CD14-positive monocyte (primary cell): ENCODE results near the gene SIX5. TPM values are rescaled to one million over a fixed set of nuclear protein-coding genes. Genes with fewer than 3 reads are reported as not detected.

ENCODE experiments used
- DNase-seq, 3 donors: peaks; one replicate each; pipeline ENCODE4 v3.0.0-alpha.2; 2011 to 2022
- H2AFZ ChIP-seq: 2 replicates; pipeline ENCODE4 v1.6.0; 2012; ENCODE audit warnings: mild to moderate bottlenecking, low read depth, low read length, inconsistent platforms; ENCODE audit not compliant: insufficient read depth, poor library complexity, severe bottlenecking
- H3K27ac ChIP-seq, 2 donors: 1 replicate in 1 of 2; 2 replicates in 1 of 2; pipeline ENCODE4 v1.5.1; 2012 to 2013; ENCODE audit warnings: low read length in 2 of 2, control low read depth in 1 of 2, inconsistent platforms in 1 of 2, low read depth in 1 of 2, mild to moderate bottlenecking in 1 of 2
- H3K27me3 ChIP-seq, 2 donors: one replicate each; pipeline versions ENCODE4 v1.6.0 to v1.6.1; 2011 to 2013; ENCODE audit warnings: low read length in 2 of 2; ENCODE audit not compliant: control insufficient read depth in 2 of 2, insufficient read depth in 2 of 2
- H3K36me3 ChIP-seq, 2 donors: replicated peaks in 1 of 2; 1 replicate in 1 of 2; 2 replicates in 1 of 2; pipeline versions ENCODE4 v1.5.1 to v1.6.1; 2012 to 2013; ENCODE audit warnings: low read length in 2 of 2, control low read depth in 1 of 2, inconsistent platforms in 1 of 2, mild to moderate bottlenecking in 1 of 2; ENCODE audit not compliant: insufficient read depth in 2 of 2, control insufficient read depth in 1 of 2
- H3K4me1 ChIP-seq, 2 donors: 1 replicate in 1 of 2; 2 replicates in 1 of 2; pipeline versions ENCODE4 v1.5.1 to v1.6.1; 2012 to 2013; ENCODE audit warnings: low read length in 2 of 2, control low read depth in 1 of 2, inconsistent platforms in 1 of 2, mild to moderate bottlenecking in 1 of 2, moderate library complexity in 1 of 2; ENCODE audit not compliant: insufficient read depth in 2 of 2, control insufficient read depth in 1 of 2
- H3K4me2 ChIP-seq: replicated peaks from 2 replicates; pipeline ENCODE3; 2012; ENCODE audit warnings: low read length, moderate library complexity, mild to moderate bottlenecking; ENCODE audit not compliant: poor library complexity, severe bottlenecking; ENCODE audit errors: extremely low read depth
- H3K4me3 ChIP-seq, 3 experiments: fragments of 200-600 bp in 1 of 3; sonication (generic) in 1 of 3; replicated peaks in 1 of 3; 1 replicate in 2 of 3; 2 replicates in 1 of 3; pipeline ENCODE4 v1.5.1; 2011 to 2013; ENCODE audit warnings: low read length in 3 of 3, mild to moderate bottlenecking in 3 of 3, control low read depth in 2 of 3, low read depth in 2 of 3, inconsistent platforms in 1 of 3, moderate library complexity in 1 of 3
- H3K79me2 ChIP-seq: 2 replicates; pipeline ENCODE4 v1.6.0; 2012; ENCODE audit warnings: mild to moderate bottlenecking, control low read depth, inconsistent platforms, low read length, moderate library complexity; ENCODE audit not compliant: insufficient read depth
- H3K9ac ChIP-seq: 2 replicates; pipeline ENCODE4 v1.6.0; 2017; ENCODE audit warnings: low read length, mild to moderate bottlenecking; ENCODE audit not compliant: insufficient read depth, poor library complexity, severe bottlenecking
- H3K9me3 ChIP-seq, 2 donors: replicated peaks in 1 of 2; 1 replicate in 1 of 2; 2 replicates in 1 of 2; pipeline versions ENCODE4 v1.5.1 to v1.6.1; 2012 to 2013; ENCODE audit warnings: low read length in 2 of 2, control low read depth in 1 of 2; ENCODE audit not compliant: control insufficient read depth in 1 of 2, insufficient read depth in 1 of 2
- H4K20me1 ChIP-seq: 2 replicates; pipeline ENCODE4 v1.6.0; 2012; ENCODE audit warnings: mild to moderate bottlenecking, low read length, control low read depth, moderate library complexity; ENCODE audit not compliant: insufficient read depth
- H3K27ac Mint-ChIP-seq, 7 donors: one replicate each; pipeline ENCODE4 v1.8.0; 2020; ENCODE audit warnings: mild to moderate bottlenecking in 7 of 7, mixed read lengths in 7 of 7, moderate library complexity in 6 of 7, inconsistent platforms in 2 of 7
- H3K27me3 Mint-ChIP-seq, 3 donors: one replicate each; pipeline ENCODE4 v1.8.0; 2021 to 2022; ENCODE audit warnings: low read depth in 3 of 3, mild to moderate bottlenecking in 3 of 3, mixed read lengths in 3 of 3, moderate library complexity in 3 of 3, inconsistent platforms in 1 of 3
- H3K36me3 Mint-ChIP-seq, 2 donors: one replicate each; pipeline ENCODE4 v1.8.0; 2020; ENCODE audit warnings: mixed read lengths in 2 of 2, inconsistent platforms in 1 of 2, mild to moderate bottlenecking in 1 of 2
- H3K4me1 Mint-ChIP-seq: one replicate; pipeline ENCODE4 v1.8.0; 2020; ENCODE audit warnings: mild to moderate bottlenecking, mixed read lengths
- H3K4me3 Mint-ChIP-seq, 2 donors: one replicate each; pipeline ENCODE4 v1.8.0; 2020; ENCODE audit warnings: mild to moderate bottlenecking in 2 of 2, mixed read lengths in 2 of 2, moderate library complexity in 1 of 2
- H3K9me3 Mint-ChIP-seq, 7 donors: one replicate each; pipeline ENCODE4 v1.8.0; 2020 to 2022; ENCODE audit warnings: mixed read lengths in 7 of 7, mild to moderate bottlenecking in 6 of 7, moderate library complexity in 6 of 7, inconsistent platforms in 2 of 7
- CTCF ChIP-seq: fragments of 200-600 bp; IDR thresholded peaks from one replicate; pipeline ENCODE4 v1.8.0; 2022; ENCODE audit warnings: antibody characterized with exemption, mild to moderate bottlenecking
- WGBS: methylation state at CpG from one replicate; pipeline ENCODE4 v1.1.5; 2013; ENCODE audit warnings: missing lambda C conversion rate; ENCODE audit not compliant: insufficient coverage; 5-methylcytosine and 5-hydroxymethylcytosine counted together
- intact Hi-C, 2 donors: fragments of 100-400 bp; cut with micrococcal nuclease; formaldehyde crosslinking; loops; one replicate each; pipeline versions ENCODE4 v1.15.0 to v1.15.1; 2023
- polyA plus RNA-seq, 3 donors: library from polyadenylated mRNA; depleted of rRNA in 1 of 3; unstranded in 2 of 3; stranded (reverse) in 1 of 3; fragments of 300-500 nt in 2 of 3; fragments of >200 nt in 1 of 3; fragmentation: Illumina TruSeq in 2 of 3; gene quantifications; 1 replicate in 2 of 3; 2 replicates in 1 of 3; pipeline ENCODE4 v1.2.3, GENCODE V29; 2012 to 2021

SIX5 gene
- polyA plus RNA-seq, 3 donors: 0.04 TPM; not detected in 2

- TF ChIP-seq CTCF: no peak
- Histone ChIP-seq H3K4me2 (peak overlapping the region; percentile 37), H3K4me3 (no peak overlapping the region), H3K9ac (no peak overlapping the region), H3K9me3 (no peaks in the 10 kb centered on the region), H3K27me3 (peaks cover 0 to 6% of the 10 kb centered on the region in 2 donors), H4K20me1 (no peaks in the 10 kb centered on the region), H3K79me2 (no peaks in the 10 kb centered on the region), H3K27ac (peak overlapping the region in 1 of 2 donors; percentile 59), H3K4me1 (peaks cover 16 to 17% of the 10 kb centered on the region in 2 donors), H2AFZ (peak overlapping the region; percentile 71), H3K36me3 (no peaks in the 10 kb centered on the region)
- H3K9me3 Mint-ChIP-seq: peaks cover 0 to 1% (median 0%) of the 10 kb centered on the region in 7 donors
- DNase-seq: peak; percentile 21 to 64 (median 49)
- 43% methylated on average over 4 of the region's 10 CpGs for WGBS
- peaks cover 16% of the 10 kb centered on the region for H3K4me1 Mint-ChIP-seq
- H3K4me3 Mint-ChIP-seq: peak overlapping the region in 1 of 2 donors; percentile 70
- peak overlapping the region; percentile 43 to 87 (median 82) for H3K27ac Mint-ChIP-seq
- peaks cover 18 to 29% (median 25%) of the 10 kb centered on the region in 3 donors for H3K27me3 Mint-ChIP-seq
- no peaks in the 10 kb centered on the region for H3K36me3 Mint-ChIP-seq
- intact Hi-C loops: loop anchor here in 1 of 2 donors (10.0 kb wide), 1 partner anchor 125 kb away; the partner anchor contains the start of genes FOXA3 and SYMPK
These were observed 29.3 kb downstream of the SIX5 start for GRCh38 chr19:45739498-45740439.

- TF ChIP-seq CTCF: no peak
- Histone ChIP-seq H3K79me2 (peaks cover 25% of the 10 kb centered on the region), H3K4me3 (no peak within 1 kb of the TSS), H3K4me2 (no peak within 1 kb of the TSS), H3K4me1 (peaks cover 14 to 19% of the 10 kb centered on the region in 2 donors), H2AFZ (no peak within 1 kb of the TSS), H3K27ac (no peak within 1 kb of the TSS), H3K9ac (no peak within 1 kb of the TSS), H3K9me3 (no peaks in the 10 kb centered on the region), H3K27me3 (no peaks in the 10 kb centered on the region), H3K36me3 (no peaks in the 10 kb centered on the region), H4K20me1 (peaks cover 8% of the 10 kb centered on the region)
- Mint-ChIP-seq H3K27ac (no peak within 1 kb of the TSS), H3K27me3 (peaks cover 5 to 8% (median 5%) of the 10 kb centered on the region in 3 donors), H3K4me3 (no peak within 1 kb of the TSS), H3K36me3 (peaks cover 0 to 2% of the 10 kb centered on the region in 2 donors), H3K4me1 (peaks cover 15% of the 10 kb centered on the region), H3K9me3 (peaks cover 0 to 2% (median 0%) of the 10 kb centered on the region in 7 donors)
- DNase-seq: no peak
- intact Hi-C loops: loop anchor here (5.0 to 10.0 kb wide), 2 partner anchors 132 to 154 kb away; partner anchors contain the start of genes FOXA3 (in 1 of the 2), IRF2BP1 (in 1 of the 2) and SYMPK (in 1 of the 2)
- WGBS: 94% methylated on average over 38 of the region's 59 CpGs
These were observed 35.8 kb downstream of the SIX5 start, which contains the start of gene MEIOSIN for GRCh38 chr19:45733160-45733810. Gene MEIOSIN (plus strand): TSS chr19:45733439. CDS start chr19:45735377, 1,938 bp downstream.
